HG03520 (cell line): ENCODE measurements around the gene SSTR3.

ENCODE experiments used
- ATAC-seq: cut with Tn5 transposase; IDR thresholded peaks from one replicate; pipeline ENCODE4 v1.9.1; 2021; ENCODE audit warnings: mild to moderate bottlenecking, moderate library complexity; ENCODE audit not compliant: unreplicated experiment

The SSTR3 gene

DNA sequence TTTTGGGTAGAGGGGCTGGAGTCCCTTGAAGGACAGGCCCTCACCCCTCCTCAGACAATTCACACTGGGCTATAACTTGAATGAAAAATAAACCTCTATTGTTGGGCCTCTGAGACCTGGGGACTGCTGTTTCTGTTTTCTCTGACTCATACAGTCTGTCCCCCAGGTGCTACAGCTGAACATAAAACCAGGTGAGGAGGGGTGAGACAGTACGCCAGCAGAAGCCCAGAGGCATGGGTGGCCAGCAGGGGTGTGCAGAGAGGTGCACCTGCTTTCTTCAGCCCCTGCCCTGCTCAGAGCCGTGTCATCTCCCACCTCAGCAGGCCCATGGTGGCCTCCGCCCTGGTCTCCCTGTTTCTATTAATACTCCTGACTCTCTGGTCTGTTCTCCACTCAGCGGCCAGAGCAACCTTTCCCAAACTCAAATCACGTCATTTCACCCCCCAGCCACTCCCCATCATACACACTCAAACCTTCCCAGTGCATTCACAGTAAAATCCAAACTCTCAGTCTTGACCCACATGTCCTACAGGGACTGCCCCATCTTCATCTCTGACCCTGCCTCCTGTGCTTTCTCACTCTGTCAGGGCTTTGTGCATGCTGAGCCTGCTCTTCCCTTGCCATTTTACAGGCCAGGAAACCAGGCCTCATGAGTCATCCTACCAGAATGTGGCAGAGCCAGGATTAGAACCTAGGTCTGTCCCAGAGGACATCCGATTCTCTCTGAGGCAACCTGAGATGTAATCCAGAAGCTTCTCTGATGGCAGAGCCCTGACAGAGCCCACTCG is 57.2 kb downstream of the SSTR3 start:
- ATAC-seq, result no peak
